Measurements from ENCODE around the gene BCAP31. TPM values are rescaled to one million over a fixed set of nuclear protein-coding genes. Genes with fewer than 3 reads are reported as not detected.

BCAP31 gene
- total and polyA plus RNA-seq, 2 of the 13 experiments (the other 11 are each of a cell fraction or from before 2014, with no cell fraction given), result 139 to 178 TPM

DNA sequence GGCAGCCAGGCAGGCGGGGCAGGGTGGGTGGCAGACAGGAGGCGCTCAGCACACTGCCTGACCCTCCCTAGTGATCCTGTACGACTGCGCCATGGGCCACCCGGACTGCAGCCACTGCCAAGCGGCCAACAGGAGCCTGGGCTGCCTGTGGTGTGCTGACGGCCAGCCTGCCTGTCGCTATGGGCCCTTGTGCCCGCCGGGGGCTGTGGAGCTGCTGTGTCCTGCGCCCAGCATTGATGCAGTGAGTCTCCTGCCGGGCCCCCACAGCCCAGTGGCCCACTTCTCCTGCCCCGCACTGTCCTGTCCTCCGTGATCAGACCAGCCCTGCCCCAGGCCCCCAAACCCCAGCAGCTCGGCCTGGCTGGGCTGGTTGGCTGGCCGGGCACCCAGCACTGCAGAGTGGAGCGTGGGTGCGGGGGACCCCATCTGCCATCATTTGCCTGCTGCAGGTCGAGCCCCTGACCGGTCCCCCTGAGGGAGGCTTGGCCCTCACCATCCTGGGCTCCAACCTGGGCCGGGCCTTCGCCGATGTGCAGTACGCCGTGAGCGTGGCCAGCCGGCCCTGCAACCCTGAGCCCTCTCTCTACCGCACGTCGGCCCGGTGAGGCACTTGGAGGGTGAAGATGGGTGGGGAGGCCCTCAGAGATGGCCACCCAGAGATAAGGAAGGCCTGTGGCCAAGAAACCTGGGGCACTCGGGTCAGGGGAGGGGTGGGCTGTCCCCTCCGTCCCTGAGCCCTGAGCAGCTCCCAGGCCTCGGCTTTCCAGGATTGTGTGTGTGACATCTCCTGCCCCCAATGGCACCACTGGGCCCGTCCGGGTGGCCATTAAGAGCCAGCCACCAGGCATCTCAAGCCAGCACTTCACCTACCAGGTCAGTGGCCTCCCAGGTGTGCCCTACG lies 47.5 kb upstream of the BCAP31 start (continued):
- TF ChIP-seq ZNF552 (CRISPR knock-in tag; IDR thresholded peaks at IDR 0.05; ENCODE audit: borderline replicate concordance), result no peak
- TF ChIP-seq, protein P1, sequence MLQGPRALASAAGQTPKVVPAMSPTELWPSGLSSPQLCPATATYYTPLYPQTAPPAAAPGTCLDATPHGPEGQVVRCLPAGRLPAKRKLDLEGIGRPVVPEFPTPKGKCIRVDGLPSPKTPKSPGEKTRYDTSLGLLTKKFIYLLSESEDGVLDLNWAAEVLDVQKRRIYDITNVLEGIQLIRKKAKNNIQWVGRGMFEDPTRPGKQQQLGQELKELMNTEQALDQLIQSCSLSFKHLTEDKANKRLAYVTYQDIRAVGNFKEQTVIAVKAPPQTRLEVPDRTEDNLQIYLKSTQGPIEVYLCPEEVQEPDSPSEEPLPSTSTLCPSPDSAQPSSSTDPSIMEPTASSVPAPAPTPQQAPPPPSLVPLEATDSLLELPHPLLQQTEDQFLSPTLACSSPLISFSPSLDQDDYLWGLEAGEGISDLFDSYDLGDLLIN (CRISPR knock-in tag; IDR thresholded peaks at IDR 0.05; ENCODE audit: borderline replicate concordance), result no peak
- TF ChIP-seq NFIB (CRISPR knock-in tag; IDR thresholded peaks at IDR 0.05; ENCODE audit: borderline replicate concordance), result no peak
- TF ChIP-seq KMT2A (CRISPR knock-in tag; IDR thresholded peaks at IDR 0.05), result no peak
- no peak for TF ChIP-seq ZBTB38 (CRISPR knock-in tag; IDR thresholded peaks at IDR 0.05)

DNA sequence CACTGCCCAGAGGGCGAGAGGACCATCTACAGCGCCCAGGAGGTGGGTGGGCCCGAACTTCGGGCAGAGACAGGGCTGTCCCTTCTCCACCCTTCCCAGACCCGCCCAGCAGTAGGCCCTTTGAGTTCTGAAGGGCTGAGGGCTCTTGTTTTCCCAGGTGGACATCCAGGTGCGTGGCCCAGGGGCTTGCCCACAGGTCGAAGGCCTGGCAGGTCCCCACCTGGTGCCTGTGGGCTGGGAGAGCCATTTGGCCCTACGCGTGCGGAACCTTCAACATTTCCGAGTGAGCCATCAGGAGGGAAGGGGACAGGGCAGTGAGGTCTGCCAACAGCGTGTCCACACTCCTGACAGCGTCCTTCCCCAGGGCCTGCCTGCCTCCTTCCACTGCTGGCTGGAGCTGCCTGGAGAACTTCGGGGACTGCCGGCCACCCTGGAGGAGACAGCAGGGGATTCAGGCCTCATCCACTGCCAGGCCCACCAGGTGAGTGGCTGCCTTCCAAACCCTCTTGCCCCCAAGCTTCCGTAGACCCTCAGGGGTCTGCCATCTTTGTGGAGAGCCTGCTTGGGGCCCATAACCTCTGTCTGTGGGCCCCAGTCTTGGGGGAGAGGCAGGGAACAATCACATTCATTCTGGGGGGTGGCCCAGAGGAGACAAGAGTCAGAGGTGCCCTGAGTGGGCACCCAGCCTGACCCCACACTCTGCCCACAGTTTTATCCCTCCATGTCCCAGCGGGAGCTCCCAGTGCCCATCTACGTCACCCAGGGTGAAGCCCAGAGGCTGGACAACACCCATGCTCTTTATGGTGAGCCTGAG lies 46.6 kb upstream of the BCAP31 start:
- no peaks in the 10 kb centered on the region for H3K79me2 ChIP-seq (ENCODE audit: insufficient read depth, low read length)
- H4K20me1 ChIP-seq (ENCODE audit: insufficient read depth, low read length), result no peaks in the 10 kb centered on the region
- no peaks in the 10 kb centered on the region for H3K27me3 ChIP-seq (ENCODE audit: control insufficient read depth in 1 of 2, insufficient read depth in 2 of 2, low read length in 2 of 2)
- H3K9ac ChIP-seq (ENCODE audit: insufficient read depth, low read depth, low read length), result no peak overlapping the region
- H3K4me1 ChIP-seq (ENCODE audit: insufficient read depth, low read length), result peaks cover 9% of the 10 kb centered on the region; the same call in 1 of the 2 replicates
- H3K4me3 ChIP-seq (replicated peaks in 1 of 3; ENCODE audit: insufficient read depth in 1 of 3, low read depth in 2 of 3, low read length in 3 of 3), result no peak overlapping the region
- no peaks in the 10 kb centered on the region for H3K36me3 ChIP-seq (replicated peaks in 1 of 2; ENCODE audit: control insufficient read depth in 1 of 2, insufficient read depth in 2 of 2, low read length in 2 of 2)
- ATAC-seq (no peak), FAIRE-seq (no peak), DNase-seq (ENCODE audit: low spot score) (no peak)
- no peak overlapping the region for H2AFZ ChIP-seq (ENCODE audit: low read length)
- BruUV-seq (replicated peaks), result no TSS peak
- WGBS (ENCODE audit: low lambda C conversion rate), result 100% methylated on average over 3 of the region's 18 CpGs
- in situ Hi-C loops (cut with HindIII; ENCODE audit: extremely low pct_ligation_motif_present, low pct_unique_long_range_greater_than_20kb) (no loop called here), intact Hi-C loops (cut with micrococcal nuclease; ENCODE audit: unreplicated experiment) (no loop called here)
- CTCF ChIA-PET (ENCODE audit: low intra/inter-chr PET ratio, low total read pairs), result no interaction called here
- H3K4me2 ChIP-seq (ENCODE audit: low read depth, low read length), result no peak overlapping the region
- no peaks in the 10 kb centered on the region for H3K9me3 ChIP-seq (ENCODE audit: low read length)
- POLR2A ChIA-PET, result no interaction called here
- no peak overlapping the region for H3K27ac ChIP-seq (ENCODE audit: extremely low read length, insufficient read depth, low read length)
- TF ChIP-seq RAD21 (CRISPR knock-in tag; IDR thresholded peaks at IDR 0.05) (no peak), ZNF564 (CRISPR knock-in tag; IDR thresholded peaks at IDR 0.05) (no peak), ZNF546 (CRISPR knock-in tag; conservative IDR thresholded peaks at IDR 0.05) (no peak), CREB1 (IDR thresholded peaks at IDR 0.05) (no peak), CREB1 (CRISPR knock-in tag; IDR thresholded peaks at IDR 0.05) (no peak)
- TF ChIP-seq, protein P2, sequence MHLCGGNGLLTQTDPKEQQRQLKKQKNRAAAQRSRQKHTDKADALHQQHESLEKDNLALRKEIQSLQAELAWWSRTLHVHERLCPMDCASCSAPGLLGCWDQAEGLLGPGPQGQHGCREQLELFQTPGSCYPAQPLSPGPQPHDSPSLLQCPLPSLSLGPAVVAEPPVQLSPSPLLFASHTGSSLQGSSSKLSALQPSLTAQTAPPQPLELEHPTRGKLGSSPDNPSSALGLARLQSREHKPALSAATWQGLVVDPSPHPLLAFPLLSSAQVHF (CRISPR knock-in tag; IDR thresholded peaks at IDR 0.05), result no peak
- TF ChIP-seq, protein P3, sequence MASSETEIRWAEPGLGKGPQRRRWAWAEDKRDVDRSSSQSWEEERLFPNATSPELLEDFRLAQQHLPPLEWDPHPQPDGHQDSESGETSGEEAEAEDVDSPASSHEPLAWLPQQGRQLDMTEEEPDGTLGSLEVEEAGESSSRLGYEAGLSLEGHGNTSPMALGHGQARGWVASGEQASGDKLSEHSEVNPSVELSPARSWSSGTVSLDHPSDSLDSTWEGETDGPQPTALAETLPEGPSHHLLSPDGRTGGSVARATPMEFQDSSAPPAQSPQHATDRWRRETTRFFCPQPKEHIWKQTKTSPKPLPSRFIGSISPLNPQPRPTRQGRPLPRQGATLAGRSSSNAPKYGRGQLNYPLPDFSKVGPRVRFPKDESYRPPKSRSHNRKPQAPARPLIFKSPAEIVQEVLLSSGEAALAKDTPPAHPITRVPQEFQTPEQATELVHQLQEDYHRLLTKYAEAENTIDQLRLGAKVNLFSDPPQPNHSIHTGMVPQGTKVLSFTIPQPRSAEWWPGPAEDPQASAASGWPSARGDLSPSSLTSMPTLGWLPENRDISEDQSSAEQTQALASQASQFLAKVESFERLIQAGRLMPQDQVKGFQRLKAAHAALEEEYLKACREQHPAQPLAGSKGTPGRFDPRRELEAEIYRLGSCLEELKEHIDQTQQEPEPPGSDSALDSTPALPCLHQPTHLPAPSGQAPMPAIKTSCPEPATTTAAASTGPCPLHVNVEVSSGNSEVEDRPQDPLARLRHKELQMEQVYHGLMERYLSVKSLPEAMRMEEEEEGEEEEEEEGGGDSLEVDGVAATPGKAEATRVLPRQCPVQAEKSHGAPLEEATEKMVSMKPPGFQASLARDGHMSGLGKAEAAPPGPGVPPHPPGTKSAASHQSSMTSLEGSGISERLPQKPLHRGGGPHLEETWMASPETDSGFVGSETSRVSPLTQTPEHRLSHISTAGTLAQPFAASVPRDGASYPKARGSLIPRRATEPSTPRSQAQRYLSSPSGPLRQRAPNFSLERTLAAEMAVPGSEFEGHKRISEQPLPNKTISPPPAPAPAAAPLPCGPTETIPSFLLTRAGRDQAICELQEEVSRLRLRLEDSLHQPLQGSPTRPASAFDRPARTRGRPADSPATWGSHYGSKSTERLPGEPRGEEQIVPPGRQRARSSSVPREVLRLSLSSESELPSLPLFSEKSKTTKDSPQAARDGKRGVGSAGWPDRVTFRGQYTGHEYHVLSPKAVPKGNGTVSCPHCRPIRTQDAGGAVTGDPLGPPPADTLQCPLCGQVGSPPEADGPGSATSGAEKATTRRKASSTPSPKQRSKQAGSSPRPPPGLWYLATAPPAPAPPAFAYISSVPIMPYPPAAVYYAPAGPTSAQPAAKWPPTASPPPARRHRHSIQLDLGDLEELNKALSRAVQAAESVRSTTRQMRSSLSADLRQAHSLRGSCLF (CRISPR knock-in tag; IDR thresholded peaks at IDR 0.05; ENCODE audit: borderline replicate concordance), result no peak
- TF ChIP-seq, protein P4, sequence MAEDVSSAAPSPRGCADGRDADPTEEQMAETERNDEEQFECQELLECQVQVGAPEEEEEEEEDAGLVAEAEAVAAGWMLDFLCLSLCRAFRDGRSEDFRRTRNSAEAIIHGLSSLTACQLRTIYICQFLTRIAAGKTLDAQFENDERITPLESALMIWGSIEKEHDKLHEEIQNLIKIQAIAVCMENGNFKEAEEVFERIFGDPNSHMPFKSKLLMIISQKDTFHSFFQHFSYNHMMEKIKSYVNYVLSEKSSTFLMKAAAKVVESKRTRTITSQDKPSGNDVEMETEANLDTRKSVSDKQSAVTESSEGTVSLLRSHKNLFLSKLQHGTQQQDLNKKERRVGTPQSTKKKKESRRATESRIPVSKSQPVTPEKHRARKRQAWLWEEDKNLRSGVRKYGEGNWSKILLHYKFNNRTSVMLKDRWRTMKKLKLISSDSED (CRISPR knock-in tag; IDR thresholded peaks at IDR 0.05), result no peak

Data from HepG2 (cell line).